NCI-H2081 treated with DMSO at 0.1 percent for 48 hours (cell line): ENCODE results near the gene NOMO2.
A peak's percentile ranks its signal among the peaks of the same experiment; 100 is the strongest.
"Not testable (repeated sequence)": the region's sequence is repeated elsewhere in the genome, so short reads cannot be mapped to it uniquely, and the experiment has no call there.

Experiments used
- DNase-seq: peaks from one replicate; lab custom pipeline; 2025; lab: John Stamatoyannopoulos, UW

NOMO2 gene, protein sequence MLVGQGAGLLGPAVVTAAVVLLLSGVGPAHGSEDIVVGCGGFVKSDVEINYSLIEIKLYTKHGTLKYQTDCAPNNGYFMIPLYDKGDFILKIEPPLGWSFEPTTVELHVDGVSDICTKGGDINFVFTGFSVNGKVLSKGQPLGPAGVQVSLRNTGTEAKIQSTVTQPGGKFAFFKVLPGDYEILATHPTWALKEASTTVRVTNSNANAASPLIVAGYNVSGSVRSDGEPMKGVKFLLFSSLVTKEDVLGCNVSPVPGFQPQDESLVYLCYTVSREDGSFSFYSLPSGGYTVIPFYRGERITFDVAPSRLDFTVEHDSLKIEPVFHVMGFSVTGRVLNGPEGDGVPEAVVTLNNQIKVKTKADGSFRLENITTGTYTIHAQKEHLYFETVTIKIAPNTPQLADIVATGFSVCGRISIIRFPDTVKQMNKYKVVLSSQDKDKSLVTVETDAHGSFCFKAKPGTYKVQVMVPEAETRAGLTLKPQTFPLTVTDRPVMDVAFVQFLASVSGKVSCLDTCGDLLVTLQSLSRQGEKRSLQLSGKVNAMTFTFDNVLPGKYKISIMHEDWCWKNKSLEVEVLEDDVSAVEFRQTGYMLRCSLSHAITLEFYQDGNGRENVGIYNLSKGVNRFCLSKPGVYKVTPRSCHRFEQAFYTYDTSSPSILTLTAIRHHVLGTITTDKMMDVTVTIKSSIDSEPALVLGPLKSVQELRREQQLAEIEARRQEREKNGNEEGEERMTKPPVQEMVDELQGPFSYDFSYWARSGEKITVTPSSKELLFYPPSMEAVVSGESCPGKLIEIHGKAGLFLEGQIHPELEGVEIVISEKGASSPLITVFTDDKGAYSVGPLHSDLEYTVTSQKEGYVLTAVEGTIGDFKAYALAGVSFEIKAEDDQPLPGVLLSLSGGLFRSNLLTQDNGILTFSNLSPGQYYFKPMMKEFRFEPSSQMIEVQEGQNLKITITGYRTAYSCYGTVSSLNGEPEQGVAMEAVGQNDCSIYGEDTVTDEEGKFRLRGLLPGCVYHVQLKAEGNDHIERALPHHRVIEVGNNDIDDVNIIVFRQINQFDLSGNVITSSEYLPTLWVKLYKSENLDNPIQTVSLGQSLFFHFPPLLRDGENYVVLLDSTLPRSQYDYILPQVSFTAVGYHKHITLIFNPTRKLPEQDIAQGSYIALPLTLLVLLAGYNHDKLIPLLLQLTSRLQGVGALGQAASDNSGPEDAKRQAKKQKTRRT

DNA sequence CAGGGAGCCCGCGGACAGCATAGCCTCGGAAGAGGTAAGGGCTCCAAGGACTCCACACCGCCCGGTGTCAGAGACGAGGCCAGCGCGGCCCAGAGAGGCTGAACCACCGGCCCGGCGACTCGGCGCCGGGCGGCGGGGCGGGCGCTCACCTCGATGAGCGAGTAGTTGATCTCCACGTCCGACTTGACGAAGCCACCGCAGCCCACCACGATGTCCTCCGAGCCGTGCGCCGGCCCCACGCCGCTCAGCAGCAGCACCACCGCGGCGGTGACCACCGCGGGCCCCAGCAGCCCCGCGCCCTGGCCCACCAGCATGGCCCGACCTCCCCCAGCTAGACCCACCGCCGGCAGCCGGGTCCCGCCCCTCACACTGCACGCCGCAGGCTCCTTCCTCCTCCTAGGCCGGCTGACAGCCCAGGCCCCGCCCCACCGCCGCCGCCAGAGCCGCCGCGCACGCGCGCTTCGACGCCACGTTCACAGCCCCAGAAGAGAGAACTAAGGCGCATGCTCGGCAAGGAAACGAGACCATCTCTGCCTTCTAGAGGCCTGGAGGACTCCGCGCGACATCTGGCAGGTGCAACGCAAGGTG, at the start of gene NOMO2:
TSS of gene NOMO2 (minus strand) at position 371 of the 588 bp plus-strand sequence. CDS start at position 314, 57 bp downstream.
- not testable (repeated sequence) for DNase-seq

DNA sequence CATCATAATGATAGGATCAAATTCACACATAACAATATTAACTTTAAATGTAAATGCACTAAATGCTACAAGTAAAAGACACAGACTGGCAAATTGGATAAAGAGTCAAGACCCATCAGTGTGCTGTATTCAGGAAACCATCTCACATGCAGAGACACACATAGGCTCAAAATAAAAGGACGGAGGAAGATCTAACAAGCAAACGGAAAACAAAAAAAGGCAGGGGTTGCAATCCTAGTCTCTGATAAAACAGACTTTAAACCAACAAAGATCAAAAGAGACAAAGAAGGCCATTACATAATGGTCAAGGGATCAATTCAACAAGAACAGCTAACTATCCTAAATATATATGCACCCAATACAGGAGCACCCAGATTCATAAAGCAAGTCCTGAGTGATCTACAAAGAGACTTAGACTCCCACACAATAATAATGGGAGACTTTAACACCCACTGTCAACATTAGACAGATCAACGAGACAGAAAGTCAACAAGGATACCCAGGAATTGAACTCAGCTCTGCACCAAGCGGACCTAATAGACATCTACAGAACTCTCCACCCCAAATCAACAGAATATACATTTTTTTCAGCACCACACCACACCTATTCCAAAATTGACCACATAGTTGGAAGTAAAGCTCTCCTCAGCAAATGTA, 48.4 kb upstream of the NOMO2 start:
- DNase-seq, result not testable (repeated sequence)

DNA sequence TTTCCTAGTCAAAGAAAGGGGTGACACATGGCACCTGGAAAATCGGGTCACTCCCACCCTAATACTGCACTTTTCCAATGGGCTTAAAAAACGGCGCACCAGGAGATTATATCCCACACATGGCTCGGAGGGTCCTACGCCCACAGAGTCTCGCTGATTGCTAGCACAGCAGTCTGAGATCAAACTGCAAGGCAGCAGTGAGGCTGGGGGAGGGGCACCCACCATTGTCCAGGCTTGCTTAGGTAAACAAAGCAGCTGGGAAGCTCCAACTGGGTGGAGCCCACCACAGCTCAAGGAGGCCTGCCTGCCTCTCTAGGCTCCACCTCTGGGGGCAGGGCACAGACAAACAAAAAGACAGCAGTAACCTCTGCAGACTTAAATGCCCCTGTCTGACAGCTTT, 46.4 kb upstream of the NOMO2 start:
- DNase-seq, result not testable (repeated sequence)

DNA sequence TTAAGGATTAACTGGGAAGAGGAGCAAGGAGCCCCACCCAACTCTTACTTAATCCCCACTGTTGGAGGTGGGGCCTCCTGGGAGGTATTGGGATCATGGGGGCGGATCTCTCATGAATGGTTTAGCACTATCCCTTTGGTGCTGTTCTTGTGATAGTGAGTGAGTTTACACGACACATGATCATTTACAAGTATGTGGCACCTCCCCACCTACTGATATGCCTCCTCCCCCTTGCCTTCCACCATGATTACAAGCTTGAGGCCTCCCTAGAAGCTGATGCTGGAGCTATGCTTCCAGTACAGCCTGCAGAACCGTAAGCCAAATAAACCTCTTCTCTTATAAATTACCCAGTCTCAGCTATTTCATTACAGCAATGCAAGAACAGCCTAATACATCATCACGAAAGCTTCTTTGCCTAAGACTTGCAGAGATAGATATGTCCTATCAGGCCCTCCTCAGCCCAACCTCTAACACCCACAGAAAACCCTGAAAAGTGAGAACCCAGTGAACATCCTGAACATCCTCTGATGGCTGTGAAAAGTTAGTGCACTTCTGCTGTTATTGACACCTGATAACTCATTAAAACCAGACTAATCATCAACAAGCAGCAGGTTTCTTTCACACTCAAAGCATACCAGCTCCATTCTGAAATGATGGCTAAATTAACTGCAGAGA, 41.8 kb upstream of the NOMO2 start:
- DNase-seq, result not testable (repeated sequence)

DNA sequence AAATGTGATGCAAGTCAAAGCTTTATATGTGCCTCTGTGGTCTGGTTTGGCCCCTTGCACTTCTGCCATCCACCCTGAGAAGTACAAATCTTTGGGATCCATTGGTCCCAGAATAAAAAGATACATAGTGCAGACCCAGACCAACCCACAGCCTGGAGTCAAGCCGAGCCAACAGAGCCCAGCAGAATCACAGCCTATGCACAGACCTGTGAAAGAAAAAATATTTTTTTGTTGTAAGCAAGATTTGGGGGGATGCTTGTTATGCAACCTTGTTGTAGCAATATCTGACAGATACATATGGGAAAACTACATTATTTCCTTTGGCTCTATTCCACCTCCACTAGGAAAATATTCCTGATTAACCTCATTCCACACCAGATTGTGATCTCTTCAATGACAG, 36.7 kb upstream of the NOMO2 start:
- not testable (repeated sequence) for DNase-seq

DNA sequence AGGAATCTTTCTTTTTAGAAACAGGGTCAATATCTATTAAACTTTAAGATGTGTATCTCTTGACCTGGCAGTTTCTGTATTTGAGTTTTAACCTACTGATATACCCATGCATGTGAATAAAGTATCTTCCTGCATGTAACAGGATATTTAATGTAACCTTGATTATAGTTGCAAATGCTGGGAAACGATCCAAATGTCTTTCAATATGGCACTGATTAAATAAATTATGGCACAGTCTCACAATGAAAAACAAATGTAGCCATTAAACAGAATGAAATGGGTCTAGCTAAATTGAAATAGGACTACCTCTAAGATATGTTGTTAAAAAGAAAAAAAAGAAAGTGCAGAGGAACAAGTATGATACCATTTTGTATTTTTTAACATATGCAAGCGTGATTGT, 35.8 kb upstream of the NOMO2 start:
- DNase-seq, result peak; percentile 37

DNA sequence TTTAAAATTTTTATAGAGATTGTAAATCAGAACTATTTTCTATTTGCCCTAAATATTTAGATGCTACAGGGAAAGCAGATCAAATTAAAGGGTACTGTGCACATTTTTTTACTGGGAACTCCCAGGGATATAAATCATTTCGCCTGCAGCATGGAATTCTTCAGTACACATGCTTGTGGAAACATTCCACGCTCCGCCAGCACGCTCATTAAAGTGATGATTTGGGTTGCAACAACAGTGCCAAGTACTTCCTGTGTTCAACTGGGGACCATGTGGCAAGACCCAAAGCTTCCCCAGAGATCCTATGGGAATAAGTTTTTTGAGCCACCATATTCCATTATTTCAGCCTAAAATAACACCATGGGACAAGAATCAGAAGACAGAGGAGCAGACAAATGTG, 35.4 kb upstream of the NOMO2 start:
- not testable (repeated sequence) for DNase-seq

DNA sequence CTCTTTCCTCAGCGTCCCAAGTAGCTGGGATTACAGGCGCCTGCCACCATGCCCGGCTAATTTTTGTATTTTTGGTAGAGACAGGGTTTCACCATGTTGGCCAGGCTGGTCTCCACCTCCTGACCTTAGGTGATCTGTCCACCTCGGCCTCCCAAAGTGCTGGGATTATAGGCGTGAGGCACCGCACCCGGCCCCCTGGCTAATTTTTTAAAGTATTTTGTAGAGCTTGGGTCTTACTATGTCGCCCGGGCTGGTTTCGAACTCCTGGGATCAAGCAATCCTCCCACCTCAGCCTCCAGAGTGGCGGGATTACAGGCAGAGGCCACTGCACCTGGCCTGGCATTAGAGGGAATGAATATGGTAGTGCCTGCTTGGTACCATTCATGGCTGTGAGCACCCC, 33.9 kb upstream of the NOMO2 start:
- DNase-seq, result not testable (repeated sequence)

DNA sequence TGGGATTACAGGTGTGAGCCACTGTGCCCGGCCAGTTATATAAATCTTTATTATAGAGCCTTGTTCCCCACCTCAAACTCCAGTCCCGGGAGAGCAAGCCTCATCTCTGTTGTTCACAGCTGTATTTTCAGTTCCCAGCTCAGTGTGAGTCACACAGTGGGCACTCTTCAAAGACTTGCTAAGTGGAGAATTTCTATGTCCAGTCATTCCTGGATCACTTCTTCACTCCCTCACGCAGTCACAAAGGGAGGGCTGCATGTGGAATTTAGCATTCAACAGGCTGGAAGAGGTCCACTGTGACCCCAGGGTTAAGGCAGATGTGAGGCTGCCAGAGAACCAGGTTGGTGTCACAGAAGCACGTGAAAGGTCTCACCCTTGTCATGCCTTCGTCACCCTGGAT, 33.0 kb upstream of the NOMO2 start:
- DNase-seq, result not testable (repeated sequence)

DNA sequence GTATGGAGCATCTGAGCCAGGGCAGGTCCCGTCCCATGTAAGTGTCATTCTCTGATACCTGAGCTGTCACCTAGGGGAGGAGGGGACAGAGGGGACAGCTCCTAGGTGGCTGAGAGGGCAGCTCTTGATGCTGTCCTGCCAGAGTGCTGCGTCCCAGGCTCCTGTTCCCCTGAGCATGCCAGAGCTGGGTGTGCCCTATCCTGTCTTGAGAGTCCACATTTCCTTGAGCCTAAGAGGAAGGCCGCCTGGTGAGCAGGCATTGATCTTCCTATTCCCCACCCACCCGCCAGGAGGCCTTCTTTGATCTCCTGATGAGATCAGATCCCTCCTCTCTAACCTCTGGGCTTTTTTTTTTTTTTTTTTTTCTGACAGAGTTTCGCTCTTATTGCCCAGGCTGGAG, 32.0 kb upstream of the NOMO2 start:
- not testable (repeated sequence) for DNase-seq

DNA sequence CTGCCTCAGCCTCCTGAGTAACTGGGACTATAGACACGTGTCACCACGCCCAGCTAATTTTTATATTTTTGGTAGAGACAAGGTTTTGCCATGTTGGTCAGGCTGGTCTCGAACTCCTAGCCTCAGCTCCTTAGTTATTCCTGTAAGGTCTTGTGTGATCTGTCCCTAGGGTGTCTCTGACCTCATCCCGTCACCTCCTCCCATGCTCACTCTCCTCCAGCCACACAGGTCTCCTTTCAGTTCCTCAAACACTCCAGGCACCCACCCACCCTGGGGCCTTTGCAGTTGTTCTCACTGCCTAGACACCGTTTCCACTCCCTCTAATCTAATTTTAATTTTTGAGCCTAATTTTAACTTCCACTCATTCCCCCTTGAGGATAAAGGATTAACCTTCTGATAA, 31.1 kb upstream of the NOMO2 start:
- not testable (repeated sequence) for DNase-seq

DNA sequence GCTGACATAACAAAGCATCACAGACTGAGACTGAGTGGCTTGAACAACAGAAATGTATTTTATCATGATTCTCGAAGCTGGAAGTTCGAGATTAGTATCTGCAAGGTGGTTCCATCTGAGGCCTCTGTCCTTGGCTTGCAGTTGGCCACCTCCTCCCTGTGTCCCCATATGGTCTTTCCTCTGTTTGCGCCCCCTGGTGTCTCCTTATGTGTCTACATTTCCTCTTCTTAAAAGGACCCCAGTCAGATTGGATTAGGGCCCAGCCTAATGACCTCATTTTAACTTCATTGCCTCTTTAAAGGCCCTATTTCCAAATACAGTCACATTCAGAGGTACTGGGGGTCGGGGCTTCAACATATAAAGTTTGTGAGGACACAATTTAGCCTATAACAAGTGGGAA, 30.0 kb upstream of the NOMO2 start:
- not testable (repeated sequence) for DNase-seq

DNA sequence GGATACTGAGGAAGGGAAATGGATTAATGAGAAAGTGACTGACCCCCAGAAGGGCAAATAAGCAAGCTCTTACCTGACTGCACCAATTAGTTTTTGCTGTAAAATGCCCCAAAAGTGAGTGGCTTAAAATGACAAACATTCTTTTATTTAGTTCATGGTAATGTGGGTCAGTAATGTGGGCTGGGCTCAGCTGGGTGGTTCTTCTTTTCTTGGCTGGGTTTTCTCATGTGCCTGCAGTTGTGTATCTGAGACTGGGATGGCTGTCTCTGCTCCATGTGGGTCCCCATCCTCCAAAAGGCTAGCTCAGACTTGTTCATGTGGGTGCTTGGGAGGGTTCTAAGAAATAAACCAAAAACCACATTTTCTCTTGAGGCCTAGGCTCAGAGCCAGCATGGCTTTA, 29.5 kb upstream of the NOMO2 start:
- not testable (repeated sequence) for DNase-seq

DNA sequence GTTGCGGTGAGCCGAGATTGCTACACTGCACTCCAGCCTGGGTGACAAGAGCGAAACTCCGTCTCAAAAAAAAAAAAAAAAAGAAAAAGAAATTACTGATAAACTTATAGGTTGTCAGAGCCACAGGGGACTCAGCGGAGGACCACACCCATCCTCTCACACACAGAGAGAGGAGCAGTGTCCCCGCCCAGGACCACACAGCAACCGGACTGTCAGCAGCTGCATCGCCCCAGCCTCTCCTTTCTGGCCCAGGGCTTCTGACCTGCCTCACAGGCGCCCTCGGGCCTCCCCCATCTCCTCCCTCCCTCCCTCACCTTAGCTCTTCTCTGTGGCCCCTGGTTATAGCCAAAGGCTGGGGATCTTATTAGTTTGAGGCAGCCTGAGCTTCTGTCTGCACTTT, 27.9 kb upstream of the NOMO2 start:
- not testable (repeated sequence) for DNase-seq

DNA sequence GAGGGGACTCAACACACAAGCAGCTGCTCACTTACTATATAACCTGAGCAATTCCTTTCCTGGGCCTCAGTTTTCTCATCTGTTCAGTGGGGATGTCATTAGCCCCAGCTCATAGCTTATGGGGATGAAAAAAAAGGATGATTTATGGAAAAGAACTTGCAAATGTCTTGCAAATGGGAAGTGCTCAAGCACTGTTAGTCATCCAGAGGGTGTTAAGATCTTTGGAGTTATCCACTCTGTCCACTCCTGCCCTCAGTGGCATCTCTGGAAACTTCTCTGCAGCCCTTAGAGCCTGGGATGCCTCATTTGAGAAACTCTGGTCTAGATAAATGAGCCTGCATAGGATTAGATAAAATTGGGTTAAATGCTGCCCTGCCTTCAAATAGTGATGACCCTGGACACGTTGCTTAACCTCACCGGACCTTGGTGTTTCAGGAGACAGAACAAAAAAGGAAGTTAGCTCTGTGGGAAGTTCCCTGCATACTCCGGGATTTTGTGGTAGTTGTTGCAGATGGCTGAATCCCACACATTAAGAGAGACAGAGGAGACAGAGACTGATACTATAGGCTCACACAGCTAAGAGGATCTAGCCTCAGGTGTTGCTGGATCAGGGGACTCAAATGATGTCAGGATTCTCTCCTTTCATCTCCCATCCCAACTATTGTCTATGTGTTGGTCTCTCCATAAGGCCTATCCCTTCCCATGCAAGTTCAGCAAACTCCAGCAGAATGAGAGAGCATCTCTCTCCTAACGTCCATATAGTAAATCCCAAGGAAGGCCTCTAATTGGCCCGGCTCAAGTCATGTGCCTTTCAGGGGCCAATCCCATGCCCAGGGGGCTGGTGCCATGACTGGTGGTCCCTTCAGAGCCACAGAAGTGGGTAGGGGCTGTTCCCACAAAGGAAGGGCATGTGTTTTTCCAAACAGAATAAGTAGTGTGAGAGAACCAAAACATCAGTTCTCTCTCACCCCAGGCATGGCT, 25.0 kb upstream of the NOMO2 start:
- not testable (repeated sequence) for DNase-seq

DNA sequence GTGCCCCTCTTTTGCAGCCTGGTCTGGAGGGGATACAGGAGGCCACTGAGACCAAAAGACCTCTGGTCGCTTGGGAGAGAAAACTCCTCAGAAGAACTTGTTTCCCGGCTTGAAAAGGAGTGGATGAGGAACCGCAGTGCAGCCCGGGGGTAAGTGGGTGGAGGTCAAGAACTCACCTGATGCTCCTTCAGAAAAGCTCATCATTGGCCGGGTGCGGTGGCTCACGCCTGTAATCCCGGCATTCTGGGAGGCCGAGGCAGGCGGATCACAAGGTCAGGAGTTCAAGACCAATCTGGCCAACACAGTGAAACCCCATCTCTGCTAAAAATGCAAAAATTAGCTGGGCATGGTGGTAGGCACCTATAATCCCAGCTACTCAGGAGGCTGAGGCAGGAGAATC, 23.9 kb upstream of the NOMO2 start:
- not testable (repeated sequence) for DNase-seq

DNA sequence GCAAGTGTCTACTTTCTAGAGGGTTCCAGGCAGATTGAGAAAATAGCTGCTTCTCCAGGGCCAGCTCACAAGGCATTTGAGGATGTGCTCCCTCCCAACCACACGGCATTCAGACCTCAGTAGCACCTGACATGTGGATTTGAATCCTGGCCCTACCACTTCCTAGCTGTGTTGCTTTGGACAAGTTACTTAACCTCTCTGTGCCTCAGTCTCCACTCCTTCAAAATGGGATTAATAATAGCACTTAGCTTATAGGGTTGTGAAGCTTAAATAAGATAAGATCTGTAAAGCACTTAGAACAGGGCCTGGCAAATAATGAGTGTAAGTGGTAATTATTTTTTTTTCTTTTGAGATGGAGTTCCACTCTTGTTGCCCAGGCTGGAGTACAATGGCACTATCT, 21.0 kb upstream of the NOMO2 start:
- DNase-seq, result no peak

DNA sequence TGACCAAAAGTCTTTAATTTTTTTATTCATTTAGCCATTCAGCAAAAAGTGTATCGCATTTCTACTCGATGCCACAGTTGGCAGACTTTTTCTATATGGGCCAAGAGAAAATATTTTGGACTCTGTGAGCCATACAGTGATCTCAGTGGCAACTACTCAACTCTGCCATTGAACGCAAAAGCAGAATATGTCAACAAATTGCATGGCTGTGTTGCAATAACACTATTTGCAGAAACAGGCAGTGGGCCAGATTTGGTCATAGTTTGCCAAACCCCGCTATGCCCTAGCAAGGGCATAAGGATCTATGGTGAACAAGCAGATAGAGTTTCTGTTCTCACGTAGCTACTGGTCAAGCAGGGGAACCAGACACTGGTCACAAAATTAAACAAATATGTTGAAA, 18.5 kb upstream of the NOMO2 start:
- not testable (repeated sequence) for DNase-seq

DNA sequence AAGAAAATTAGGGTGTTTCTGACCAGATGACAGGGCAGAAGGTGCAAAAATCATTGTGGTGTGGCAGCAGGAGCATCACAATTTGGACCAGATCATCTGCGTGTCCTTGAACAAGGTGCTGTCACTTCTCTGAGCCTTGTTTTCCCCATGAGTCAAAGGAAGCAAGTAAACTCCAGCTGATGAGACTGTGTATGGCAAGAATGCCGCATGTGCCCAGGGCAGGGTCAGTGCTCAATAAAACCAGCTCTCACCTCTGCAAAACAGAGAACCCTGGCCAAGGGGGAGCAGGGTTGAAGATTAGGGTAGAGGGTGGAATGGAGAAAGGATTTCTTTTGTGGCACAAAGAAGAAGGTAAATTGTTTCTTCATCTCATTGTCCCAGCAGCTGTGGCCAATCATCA, 17.4 kb upstream of the NOMO2 start:
- DNase-seq, result not testable (repeated sequence)
